NCI-H1105 (cell line): ENCODE results near the gene ARL15.

Source experiments
- DNase-seq: peaks from one replicate; lab custom pipeline; 2025; lab: John Stamatoyannopoulos, UW

Gene ARL15

GRCh38 chr5:54313311-54314270 is 3.2 kb upstream of the ARL15 start:
- no peak for DNase-seq

- DNase-seq: no peak
Measured at GRCh38 chr5:54312499-54312898, 2.1 kb upstream of the ARL15 start.

GRCh38 chr5:54311176-54311677 is 854 bp upstream of the ARL15 start:
- no peak for DNase-seq

- DNase-seq: no peak
Measured at GRCh38 chr5:54309691-54310432, 511 bp downstream of the ARL15 start.

- DNase-seq: no peak
Measured at GRCh38 chr5:54309276-54309675, 1.1 kb downstream of the ARL15 start.

GRCh38 chr5:54307583-54307982 is 2.8 kb downstream of the ARL15 start:
- no peak for DNase-seq

- no peak for DNase-seq
Measured at GRCh38 chr5:54306893-54307292, 3.5 kb downstream of the ARL15 start.

GRCh38 chr5:54305737-54306136 is 4.6 kb downstream of the ARL15 start:
- DNase-seq: no peak

- DNase-seq: no peak
Measured at GRCh38 chr5:54304040-54304439, 6.3 kb downstream of the ARL15 start.

- no peak for DNase-seq
Measured at GRCh38 chr5:54302267-54302687, 8.1 kb downstream of the ARL15 start.

- no peak for DNase-seq
Measured at GRCh38 chr5:54301849-54302248, 8.5 kb downstream of the ARL15 start.

GRCh38 chr5:54301220-54301619 is 9.2 kb downstream of the ARL15 start:
- no peak for DNase-seq

- DNase-seq: no peak
Measured at GRCh38 chr5:54298947-54299346, 11.4 kb downstream of the ARL15 start.

- no peak for DNase-seq
Measured at GRCh38 chr5:54296386-54296785, 14.0 kb downstream of the ARL15 start.

GRCh38 chr5:54295651-54296276 is 14.6 kb downstream of the ARL15 start:
- no peak for DNase-seq

- DNase-seq: no peak
Measured at GRCh38 chr5:54294097-54294667, 16.2 kb downstream of the ARL15 start.

GRCh38 chr5:54292866-54293265 is 17.5 kb downstream of the ARL15 start:
- no peak for DNase-seq

- no peak for DNase-seq
Measured at GRCh38 chr5:54291498-54291897, 18.9 kb downstream of the ARL15 start.

GRCh38 chr5:54289769-54290168 is 20.6 kb downstream of the ARL15 start:
- DNase-seq: no peak

GRCh38 chr5:54288568-54289217 is 21.7 kb downstream of the ARL15 start:
- DNase-seq: no peak

GRCh38 chr5:54285686-54286085 is 24.7 kb downstream of the ARL15 start:
- no peak for DNase-seq

- no peak for DNase-seq
Measured at GRCh38 chr5:54284586-54284985, 25.8 kb downstream of the ARL15 start.
